Measurements from ENCODE around the gene GRIK1. TPM values are rescaled to one million over a fixed set of nuclear protein-coding genes. Genes with fewer than 3 reads are reported as not detected.

The GRIK1 gene
- total RNA-seq, 1 experiment from 2014 or later: 0.09 TPM

GRCh38 chr21:29893687-29894086, 46.1 kb downstream of the GRIK1 start:
- Mint-ChIP-seq H3K36me3 (no peaks in the 10 kb centered on the region), H3K4me3 (no peak overlapping the region), H3K4me1 (no peaks in the 10 kb centered on the region), H3K27ac (no peak overlapping the region), H3K27me3 (ENCODE audit: low read depth) (no peaks in the 10 kb centered on the region), H3K9me3 (no peaks in the 10 kb centered on the region)
- ChIA-PET POLR2A (no interaction called here), CTCF (no interaction called here)
- DNase-seq (ENCODE audit: low spot score) (no peak), ATAC-seq (no peak)
- no peak for TF ChIP-seq CDX4 (CRISPR knock-in tag; IDR thresholded peaks at IDR 0.05; ENCODE audit: borderline replicate concordance)
- no peak for TF ChIP-seq SP1 (CRISPR knock-in tag; conservative IDR thresholded peaks at IDR 0.05)
- TF ChIP-seq HMGXB4 (CRISPR knock-in tag; IDR thresholded peaks at IDR 0.05): no peak
- TF ChIP-seq ATF3 (CRISPR knock-in tag; conservative IDR thresholded peaks at IDR 0.05): no peak
- TF ChIP-seq ZNF532 (CRISPR knock-in tag; IDR thresholded peaks at IDR 0.05; ENCODE audit: borderline replicate concordance): no peak
- TF ChIP-seq STAT6 (CRISPR knock-in tag; conservative IDR thresholded peaks at IDR 0.05; ENCODE audit: low read depth): no peak
- TF ChIP-seq SMAD4 (CRISPR knock-in tag; IDR thresholded peaks at IDR 0.05): no peak
- TF ChIP-seq ZNF423 (CRISPR knock-in tag; IDR thresholded peaks at IDR 0.05): no peak
- no peak for TF ChIP-seq USF2 (CRISPR knock-in tag; IDR thresholded peaks at IDR 0.05)
- TF ChIP-seq FOXK1 (CRISPR knock-in tag; IDR thresholded peaks at IDR 0.05): no peak
- no peak for TF ChIP-seq NFE2L1 (CRISPR knock-in tag; IDR thresholded peaks at IDR 0.05)
- TF ChIP-seq CBFB (CRISPR knock-in tag; IDR thresholded peaks at IDR 0.05; ENCODE audit: low read depth): no peak
- TF ChIP-seq GABPB1 (CRISPR knock-in tag; IDR thresholded peaks at IDR 0.05): no peak
- no peak for TF ChIP-seq ZNF232 (CRISPR knock-in tag; IDR thresholded peaks at IDR 0.05)

- no peak overlapping the region for H3K4me3 Mint-ChIP-seq
- H3K4me1 Mint-ChIP-seq: no peaks in the 10 kb centered on the region
- ATAC-seq (no peak), DNase-seq (ENCODE audit: low spot score) (no peak)
- ChIA-PET POLR2A (no interaction called here), CTCF (interaction anchor here (0.6 kb wide), 1 partner anchor 416 kb away, joined by 3 read pairs; no protein-coding TSS in a partner anchor)
- no peaks in the 10 kb centered on the region for H3K9me3 Mint-ChIP-seq
- H3K27me3 Mint-ChIP-seq (ENCODE audit: low read depth): no peaks in the 10 kb centered on the region
- no peaks in the 10 kb centered on the region for H3K36me3 Mint-ChIP-seq
- no peak overlapping the region for H3K27ac Mint-ChIP-seq
- TF ChIP-seq MYBL2 (CRISPR knock-in tag; IDR thresholded peaks at IDR 0.05) (no peak), ZNF317 (CRISPR knock-in tag; IDR thresholded peaks at IDR 0.05; ENCODE audit: borderline replicate concordance, low read depth) (no peak), AFF4 (CRISPR knock-in tag; IDR thresholded peaks at IDR 0.05; ENCODE audit: borderline replicate concordance) (no peak), CREM (CRISPR knock-in tag; IDR thresholded peaks at IDR 0.05) (no peak), MAX (CRISPR knock-in tag; IDR thresholded peaks at IDR 0.05) (no peak), E2F5 (CRISPR knock-in tag; IDR thresholded peaks at IDR 0.05) (no peak)
Measured at GRCh38 chr21:29892379-29892778, 47.4 kb downstream of the GRIK1 start.
